Activated CD4-positive, alpha-beta T cell treated with anti-CD3 and anti-CD28 coated beads, Interleukin-2, amount 50 U/mL, for 48 hours (primary cell): ENCODE data around the gene ATG2A.
A peak's percentile ranks its signal among the peaks of the same experiment; 100 is the strongest.

Experiments used
- DNase-seq, 2 experiments: peaks; one replicate each; pipeline ENCODE4 v3.0.0-alpha.2; 2020

The ATG2A gene

DNA sequence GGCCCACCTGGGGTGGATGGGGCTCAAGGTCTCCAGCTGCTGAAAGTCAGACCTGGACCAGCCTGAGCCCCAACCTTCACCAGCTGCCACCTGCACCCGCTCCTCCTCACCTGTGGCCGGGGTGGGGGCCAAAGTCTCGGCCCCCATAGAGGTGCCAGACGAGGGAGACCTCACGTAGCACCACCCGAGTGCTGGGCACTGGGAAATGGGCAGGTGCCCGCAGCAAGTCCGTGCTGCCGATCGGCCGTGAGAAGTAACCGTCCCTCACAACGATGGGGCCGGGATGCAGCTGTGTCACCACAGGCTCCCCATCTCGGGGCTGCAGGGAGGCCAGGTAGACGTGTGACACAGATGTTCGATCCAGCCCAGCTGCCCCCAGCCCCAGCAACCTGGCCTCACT is 16.2 kb downstream of the ATG2A start:
- no peak for DNase-seq

- peak; percentile 64 to 72 for DNase-seq
Observed at GRCh38 chr11:64900263-64900678, 16.7 kb downstream of the ATG2A start.

DNA sequence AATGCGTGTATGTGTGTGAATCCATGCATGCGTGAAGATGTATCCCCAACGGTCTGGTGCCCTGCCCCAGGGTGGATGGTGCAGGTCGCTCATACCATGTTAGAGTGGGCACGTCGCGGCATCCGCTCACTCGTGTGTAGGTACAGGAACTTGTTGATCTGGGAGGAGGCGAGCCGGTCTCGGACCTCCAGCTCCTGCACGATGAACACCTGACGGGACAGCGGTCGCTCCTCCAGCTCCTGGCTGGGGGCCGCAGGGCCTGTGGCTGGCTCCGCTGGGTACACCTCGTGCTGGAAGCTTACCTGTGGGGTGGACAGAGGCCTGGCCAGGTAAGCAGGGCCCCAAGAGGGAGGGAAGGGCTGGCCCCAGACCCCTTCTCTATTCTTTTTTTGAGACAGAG is 18.5 kb downstream of the ATG2A start:
- DNase-seq: no peak

DNA sequence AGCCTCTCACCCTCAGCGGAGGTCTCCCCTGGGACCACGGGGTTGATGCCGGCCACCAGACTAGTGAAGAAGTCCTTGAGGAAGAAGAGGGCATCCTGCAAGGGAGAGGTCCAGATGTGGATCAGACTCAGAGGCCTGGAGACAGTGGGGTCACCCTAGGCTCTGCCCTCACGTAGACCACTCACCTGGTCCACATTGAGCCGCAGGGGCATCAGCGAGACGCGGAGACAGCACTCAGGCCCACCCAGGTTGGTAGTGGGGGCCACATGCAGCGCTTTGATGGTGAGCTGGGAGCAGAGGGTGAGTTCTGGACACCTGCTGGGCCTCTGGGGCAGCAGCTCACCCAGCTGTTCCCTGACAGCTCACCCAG is 18.9 kb downstream of the ATG2A start:
- DNase-seq: no peak

DNA sequence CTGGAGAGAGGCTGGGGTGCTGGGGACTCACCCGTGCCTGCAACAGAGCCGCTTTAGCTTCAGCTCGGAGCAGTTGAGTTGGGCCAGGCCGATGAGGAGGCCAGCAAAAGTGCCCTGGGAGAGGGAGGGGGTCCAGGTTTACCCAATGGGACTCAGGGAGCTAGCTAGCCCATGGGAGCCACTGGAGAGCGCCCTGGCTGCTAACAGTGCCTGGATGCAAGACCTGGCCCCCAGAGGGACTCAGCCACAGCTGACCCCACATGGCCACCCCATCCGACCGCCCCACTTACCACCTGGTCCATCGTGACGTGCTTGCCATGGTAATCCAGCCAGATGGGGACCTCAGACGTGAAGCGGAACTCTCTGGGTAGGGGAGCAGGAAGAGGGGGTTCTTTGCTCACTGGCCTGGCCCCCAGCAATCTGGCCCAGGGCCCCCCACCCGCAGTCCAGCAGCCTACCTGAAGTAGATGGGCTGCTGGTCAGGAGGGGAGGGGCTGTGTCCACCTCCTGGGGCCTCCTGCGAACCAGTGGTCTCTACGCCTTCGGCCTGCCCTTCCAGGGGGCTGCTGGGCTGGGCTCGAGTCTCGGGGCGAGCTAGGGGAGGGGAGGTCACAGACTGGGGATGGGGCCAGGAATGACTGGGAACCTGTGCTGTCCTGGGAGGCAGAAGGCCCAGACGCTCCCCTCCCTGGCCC is 19.5 kb downstream of the ATG2A start:
- DNase-seq: no peak

- no peak for DNase-seq
Observed at GRCh38 chr11:64896448-64897022, 20.5 kb downstream of the ATG2A start.

DNA sequence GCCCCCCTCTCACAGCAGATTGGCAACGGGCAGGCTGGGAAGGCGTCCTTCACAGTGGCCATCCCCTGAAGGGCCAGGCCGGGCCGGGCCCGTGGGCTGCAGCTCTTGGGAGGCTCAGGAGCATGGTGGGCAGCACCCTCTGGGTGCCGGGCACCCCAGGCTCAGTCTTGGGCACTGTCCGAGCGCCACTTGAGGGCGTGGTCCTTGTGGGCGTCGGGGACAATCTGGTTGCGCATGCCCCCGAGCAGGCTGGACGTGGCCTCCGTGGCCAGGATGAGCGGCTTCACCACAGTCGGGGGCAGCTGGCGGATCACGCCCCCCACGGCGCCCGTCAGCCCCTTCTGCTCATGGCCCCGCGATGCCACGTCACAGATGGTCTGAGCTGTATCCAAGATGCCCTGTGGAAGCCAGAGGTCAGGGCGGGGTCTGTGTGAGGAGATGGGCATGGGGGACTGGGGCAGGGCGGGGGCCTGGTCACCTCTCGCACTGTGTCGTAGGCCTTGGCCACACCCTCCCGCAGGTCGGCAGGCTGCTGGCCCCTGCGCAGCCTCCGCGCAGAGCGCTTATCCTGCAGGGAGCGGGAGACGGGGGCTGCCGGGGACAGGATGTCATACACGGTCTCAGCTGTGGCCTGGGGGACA is 22.1 kb downstream of the ATG2A start:
- no peak for DNase-seq

DNA sequence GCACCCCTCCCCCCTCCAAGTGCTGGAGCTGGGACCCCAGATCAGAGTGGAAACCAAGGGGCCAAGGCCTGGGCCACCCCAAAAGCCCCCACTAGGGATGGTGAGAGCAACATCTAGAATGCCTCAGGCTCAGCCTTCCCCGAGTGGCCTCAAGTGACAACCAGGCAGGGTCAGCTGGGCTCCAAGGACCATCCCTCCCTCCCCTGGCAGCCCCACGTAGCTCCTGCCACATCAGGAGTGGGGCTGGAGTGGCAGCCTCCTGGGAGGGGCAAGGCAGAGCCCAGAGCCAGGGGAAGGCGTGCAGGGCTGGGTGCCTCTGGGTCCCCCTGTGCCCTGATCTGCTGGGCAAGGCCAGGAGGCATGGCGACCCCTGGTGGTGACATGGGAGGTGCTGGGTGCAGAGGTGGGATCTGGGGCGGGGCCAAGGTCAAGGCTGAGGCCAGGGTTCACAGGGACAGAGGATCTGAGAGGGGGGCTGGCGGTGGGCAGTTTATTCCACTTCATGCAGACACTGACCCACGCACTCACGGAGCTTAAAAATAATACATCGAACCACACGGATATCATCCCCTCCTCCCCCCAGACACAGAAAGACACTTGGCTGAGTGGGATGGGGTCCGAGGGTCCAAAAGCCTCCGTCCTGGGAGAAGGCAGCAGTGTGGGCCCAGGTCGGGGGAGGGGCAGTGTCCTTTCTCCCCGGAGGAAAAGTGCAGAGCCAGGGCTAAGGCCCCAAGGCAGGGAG is 22.8 kb downstream of the ATG2A start:
- DNase-seq: peak; percentile 97

GRCh38 chr11:64893194-64894069 is 23.6 kb downstream of the ATG2A start:
- no peak for DNase-seq

- DNase-seq: no peak
Observed at GRCh38 chr11:64892838-64893193, 24.2 kb downstream of the ATG2A start.

- no peak for DNase-seq
Observed at GRCh38 chr11:64892411-64892831, 24.6 kb downstream of the ATG2A start.

GRCh38 chr11:64891880-64892279 is 25.1 kb downstream of the ATG2A start:
- no peak for DNase-seq

DNA sequence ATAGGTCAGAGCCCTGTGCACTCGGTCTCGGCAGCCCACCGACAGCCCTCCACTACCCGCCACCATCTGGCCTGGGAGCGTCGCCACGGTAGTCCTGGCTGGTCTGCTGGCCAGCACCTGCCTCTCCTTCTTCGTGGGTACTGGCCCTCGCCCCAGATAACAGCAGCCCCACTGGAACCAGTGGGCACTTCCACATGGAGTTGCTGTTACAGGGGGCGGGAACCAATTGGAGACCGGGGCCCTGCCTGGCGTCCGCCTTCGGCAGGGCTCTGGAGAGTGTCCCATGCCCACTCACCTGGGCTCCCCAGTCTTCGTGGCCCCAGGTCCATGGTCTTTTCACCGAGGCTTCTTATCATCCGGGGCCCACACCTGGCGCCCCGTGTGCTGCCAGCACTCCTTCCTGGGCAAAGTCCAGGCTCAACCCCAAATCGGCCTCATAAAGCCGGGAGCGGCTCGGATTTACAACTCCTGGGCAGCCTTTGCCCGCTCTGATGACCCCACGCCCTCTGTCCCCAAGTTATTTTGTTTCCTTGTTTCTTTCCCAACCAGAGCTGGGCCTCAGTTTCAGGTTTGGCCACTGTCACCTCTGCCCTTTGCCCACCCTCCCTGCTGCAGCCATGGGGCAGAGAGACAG is 25.7 kb downstream of the ATG2A start:
- no peak for DNase-seq

GRCh38 chr11:64890522-64890939 is 26.5 kb downstream of the ATG2A start:
- DNase-seq: no peak

DNA sequence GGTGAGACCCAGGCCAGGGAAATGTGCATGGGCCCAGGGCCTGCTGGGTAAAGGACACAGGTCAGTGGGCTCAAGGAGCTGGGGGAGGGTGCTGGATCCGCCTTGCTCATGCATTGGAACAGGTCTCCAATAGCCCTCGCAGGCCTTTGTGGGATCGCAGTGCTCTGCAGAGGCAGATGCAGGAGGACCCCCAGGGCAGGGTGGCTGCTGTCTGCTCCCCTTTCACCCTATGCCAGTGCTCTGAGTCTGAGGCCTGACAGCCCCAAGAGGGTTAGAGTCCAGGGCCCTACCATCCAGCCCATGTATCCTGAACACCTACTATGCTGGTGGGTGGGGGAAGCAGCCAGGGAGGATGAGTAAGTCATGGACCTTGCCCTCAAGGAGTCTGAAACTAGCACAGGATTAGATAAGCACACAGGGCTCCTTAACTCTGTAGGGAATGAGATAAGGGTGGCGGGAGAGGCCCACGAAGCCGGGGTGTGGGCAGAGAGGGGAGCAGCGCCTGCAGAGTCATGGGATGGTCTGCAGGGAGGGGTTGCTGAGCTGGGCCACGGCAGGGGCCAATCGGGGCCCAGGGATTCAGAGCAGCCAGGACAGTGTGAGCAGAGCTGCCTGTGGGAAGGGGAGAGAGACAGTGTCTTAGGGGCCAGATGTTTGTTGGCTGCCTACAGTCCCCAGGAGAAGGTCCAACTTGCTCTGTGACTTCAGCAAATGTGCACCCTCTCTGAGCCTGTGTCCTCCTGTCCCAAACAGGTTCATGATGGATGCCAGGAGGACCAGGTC is 28.1 kb downstream of the ATG2A start:
- no peak for DNase-seq

DNA sequence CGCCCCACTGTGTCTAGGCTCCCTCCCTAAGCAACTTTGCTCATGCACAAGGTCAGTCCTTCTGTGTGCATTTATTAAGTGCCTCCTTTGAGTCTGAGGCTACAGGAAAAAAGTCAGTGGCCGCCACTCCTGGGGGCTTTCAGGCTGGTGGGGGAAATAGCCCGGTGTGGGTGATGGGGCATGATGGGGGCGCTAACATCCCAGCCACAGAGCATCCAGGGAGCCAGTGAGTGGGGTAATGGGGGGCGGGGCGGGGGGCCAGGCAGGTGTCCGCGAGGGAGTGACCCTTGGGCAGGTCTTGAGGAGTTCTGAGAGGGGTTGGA is 28.6 kb downstream of the ATG2A start:
- DNase-seq: no peak

DNA sequence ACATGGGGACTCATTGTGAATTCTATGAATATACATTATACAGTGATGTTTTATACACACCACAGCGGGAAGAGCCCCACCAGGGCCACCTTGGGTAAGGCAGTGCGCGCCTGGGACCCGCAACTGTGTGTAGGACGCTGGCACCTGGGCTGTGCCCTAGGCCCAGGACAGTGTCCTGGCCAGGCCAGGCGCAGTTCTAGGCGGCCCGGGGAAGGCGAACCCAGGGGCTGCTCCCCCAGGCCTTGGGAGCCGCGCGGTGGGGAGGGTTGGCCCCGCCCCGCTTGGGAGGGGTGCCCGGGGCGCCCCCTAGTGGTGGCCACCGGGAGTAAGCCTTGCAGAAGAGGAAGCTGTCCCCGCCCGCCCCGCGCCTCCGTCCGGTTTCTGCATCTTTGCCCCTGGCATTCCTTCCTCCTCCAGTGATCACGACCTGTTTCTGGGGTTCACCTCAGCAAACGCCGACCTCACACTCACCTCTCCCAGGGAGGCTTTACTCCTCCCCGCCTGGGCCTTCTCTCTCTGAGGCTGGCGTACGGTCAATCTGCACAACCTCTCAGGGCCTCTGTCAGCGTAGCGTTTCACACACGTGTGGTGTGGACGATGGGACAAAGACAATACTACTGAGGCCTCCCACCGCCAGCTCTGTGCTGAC is 29.1 kb downstream of the ATG2A start:
- DNase-seq: peak; percentile 86 to 89

GRCh38 chr11:64887234-64887756 is 29.7 kb downstream of the ATG2A start:
- DNase-seq: no peak

GRCh38 chr11:64885367-64886286 is 31.4 kb downstream of the ATG2A start:
- peak in 1 of 2 experiments; percentile 48 for DNase-seq

- DNase-seq: no peak
Observed at GRCh38 chr11:64884019-64884418, 33.0 kb downstream of the ATG2A start.
